ENCODE results near the gene RANBP1.

The RANBP1 gene

DNA sequence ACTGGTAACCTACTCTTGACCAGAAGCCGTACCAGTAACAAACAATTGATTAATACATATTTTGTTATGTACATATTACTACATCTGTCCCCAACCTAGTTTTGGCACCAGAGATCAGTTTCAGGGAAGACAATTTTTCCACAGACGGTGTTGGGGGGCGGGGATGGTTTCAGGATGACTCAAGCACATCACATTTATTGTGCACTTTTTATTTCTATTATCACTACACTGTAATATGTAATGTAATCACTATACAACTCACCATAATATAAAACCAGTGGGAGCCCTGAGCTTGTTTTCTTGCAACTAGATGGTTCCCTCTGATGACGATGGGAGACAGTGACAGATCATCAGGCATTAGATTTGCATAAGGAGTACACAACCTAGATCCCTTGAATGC lies 20.4 kb upstream of the RANBP1 start:
- no peak for DNase-seq (ENCODE audit: extremely low read depth, low read depth)
- TF ChIP-seq, protein P1, sequence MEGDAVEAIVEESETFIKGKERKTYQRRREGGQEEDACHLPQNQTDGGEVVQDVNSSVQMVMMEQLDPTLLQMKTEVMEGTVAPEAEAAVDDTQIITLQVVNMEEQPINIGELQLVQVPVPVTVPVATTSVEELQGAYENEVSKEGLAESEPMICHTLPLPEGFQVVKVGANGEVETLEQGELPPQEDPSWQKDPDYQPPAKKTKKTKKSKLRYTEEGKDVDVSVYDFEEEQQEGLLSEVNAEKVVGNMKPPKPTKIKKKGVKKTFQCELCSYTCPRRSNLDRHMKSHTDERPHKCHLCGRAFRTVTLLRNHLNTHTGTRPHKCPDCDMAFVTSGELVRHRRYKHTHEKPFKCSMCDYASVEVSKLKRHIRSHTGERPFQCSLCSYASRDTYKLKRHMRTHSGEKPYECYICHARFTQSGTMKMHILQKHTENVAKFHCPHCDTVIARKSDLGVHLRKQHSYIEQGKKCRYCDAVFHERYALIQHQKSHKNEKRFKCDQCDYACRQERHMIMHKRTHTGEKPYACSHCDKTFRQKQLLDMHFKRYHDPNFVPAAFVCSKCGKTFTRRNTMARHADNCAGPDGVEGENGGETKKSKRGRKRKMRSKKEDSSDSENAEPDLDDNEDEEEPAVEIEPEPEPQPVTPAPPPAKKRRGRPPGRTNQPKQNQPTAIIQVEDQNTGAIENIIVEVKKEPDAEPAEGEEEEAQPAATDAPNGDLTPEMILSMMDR (IDR thresholded peaks at IDR 0.05; ENCODE audit: low read depth, low read length), result no peak

DNA sequence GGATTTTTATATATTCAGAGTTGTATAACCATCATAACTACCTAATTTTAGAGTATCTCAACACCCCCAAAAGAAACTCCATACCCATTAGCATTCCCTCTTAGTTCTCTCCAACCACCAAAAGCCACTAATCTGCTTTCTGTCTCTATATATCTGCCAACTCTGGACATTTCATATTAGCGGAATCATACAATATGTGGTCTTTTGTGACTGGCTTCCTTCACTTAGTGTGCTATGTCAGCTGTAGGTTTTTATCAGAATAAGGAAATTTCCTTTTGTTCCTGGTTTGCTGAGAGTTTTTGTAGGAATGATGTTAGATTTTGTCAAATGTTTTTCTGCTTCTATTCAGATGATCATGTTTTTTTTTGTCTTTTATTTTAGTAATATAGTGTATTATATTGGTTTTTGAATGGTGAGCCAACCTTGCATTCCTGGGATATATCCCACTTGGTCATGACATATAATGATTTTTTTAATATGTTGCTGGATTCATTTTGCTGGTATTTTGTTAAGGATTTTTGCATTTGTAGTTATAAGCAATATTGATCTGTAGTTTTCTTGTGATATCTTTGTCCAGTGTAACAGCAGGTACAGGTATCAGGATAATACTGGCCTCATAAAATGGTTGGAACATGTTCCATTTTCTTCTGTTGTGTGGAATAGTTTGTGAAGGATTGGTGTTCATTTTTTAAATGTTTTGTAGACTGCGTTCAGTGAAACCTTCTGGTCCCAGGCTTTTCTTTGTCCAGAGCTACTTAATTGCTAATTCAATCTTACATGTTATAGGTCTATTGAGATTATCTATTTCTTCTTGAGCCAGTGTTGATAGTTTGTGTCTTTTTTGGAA lies 19.1 kb upstream of the RANBP1 start:
- DNase-seq (ENCODE audit: extremely low read depth, low read depth), result no peak
- TF ChIP-seq, protein P1 (IDR thresholded peaks at IDR 0.05; ENCODE audit: low read depth, low read length), result no peak

DNA sequence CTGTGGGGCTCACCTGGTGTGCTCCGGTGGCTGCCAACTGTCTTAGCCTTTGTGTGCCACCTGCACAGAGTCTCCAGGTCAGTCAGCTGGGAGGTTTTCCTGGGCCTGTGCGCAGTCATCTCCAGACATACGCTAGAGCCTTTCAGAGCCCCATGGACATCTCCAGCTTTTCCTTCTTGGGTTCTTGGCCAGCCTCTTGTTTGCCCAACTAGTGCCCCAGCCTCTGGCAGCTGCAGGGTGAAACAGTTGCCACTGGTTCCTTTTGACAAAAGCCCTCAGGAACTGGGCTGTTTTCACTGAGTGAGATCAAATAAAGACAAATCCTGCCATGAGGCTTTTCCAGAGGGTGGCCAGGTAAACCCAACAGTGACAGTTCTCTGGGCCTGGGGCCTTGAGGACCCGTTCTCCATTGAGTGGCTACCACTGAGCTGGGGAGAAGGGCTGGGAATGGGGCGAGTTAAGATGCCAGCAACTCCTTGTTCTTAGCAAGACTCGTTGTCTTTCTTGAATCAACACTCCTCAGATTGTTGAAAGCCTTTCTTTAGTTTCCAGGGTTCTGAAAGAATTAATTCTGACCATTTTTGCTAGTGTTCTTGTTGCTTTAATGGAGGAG lies 16.7 kb upstream of the RANBP1 start:
- TF ChIP-seq, protein P1 (IDR thresholded peaks at IDR 0.05; ENCODE audit: low read depth, low read length), result no peak
- DNase-seq (ENCODE audit: extremely low read depth, low read depth), result no peak

DNA sequence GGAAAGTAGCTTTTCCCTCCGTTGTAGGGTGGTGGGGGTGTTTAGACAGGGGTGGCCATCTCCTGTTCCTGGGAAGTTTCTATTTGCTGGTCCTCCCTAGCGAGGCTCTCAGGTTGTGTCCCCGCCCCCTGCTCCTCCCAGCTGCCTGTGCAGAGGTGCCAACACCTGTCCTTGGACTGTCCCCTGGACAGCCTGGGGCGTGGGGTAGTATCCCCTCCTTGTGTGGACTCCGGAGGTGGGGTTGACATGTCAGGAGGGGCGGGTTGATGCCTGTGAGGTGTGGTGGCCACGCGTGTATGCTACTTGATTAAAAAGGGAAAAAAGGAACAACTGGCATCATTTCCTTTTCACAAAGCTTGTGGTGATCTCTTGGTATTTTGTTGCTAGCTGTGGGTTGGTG lies 14.3 kb upstream of the RANBP1 start:
- TF ChIP-seq, protein P1 (IDR thresholded peaks at IDR 0.05; ENCODE audit: low read depth, low read length), result no peak
- DNase-seq (ENCODE audit: extremely low read depth, low read depth), result no peak

DNA sequence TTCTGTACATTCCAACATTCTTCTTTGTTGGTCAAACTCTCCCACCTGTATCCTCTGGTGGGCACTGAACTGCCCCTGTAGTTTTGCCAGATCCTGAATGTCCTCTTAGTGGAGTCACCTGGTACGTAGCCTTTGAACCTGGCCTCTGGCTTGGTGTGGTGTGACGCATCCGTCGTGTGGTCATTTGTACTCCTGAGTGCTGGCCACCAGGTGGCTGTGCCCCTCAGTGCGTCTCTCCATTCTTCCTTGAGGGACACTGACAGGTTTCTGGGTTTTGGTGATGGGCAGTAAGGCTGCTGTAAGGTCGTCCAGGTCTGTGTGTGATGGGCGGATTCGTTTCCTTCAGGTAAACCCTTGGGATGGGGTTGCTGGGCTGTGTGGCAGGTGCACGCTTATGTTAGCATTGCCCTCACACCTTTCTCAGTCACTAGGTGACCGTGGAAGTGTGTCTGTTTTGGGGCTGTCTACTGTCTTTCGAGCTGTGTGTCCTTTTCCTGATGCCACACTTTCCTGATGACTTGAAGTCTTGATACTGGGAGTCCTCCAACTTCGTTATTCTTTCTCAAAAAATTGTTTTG lies 13.6 kb upstream of the RANBP1 start:
- TF ChIP-seq, protein P1 (IDR thresholded peaks at IDR 0.05; ENCODE audit: low read depth, low read length), result no peak
- DNase-seq (ENCODE audit: extremely low read depth, low read depth), result no peak

DNA sequence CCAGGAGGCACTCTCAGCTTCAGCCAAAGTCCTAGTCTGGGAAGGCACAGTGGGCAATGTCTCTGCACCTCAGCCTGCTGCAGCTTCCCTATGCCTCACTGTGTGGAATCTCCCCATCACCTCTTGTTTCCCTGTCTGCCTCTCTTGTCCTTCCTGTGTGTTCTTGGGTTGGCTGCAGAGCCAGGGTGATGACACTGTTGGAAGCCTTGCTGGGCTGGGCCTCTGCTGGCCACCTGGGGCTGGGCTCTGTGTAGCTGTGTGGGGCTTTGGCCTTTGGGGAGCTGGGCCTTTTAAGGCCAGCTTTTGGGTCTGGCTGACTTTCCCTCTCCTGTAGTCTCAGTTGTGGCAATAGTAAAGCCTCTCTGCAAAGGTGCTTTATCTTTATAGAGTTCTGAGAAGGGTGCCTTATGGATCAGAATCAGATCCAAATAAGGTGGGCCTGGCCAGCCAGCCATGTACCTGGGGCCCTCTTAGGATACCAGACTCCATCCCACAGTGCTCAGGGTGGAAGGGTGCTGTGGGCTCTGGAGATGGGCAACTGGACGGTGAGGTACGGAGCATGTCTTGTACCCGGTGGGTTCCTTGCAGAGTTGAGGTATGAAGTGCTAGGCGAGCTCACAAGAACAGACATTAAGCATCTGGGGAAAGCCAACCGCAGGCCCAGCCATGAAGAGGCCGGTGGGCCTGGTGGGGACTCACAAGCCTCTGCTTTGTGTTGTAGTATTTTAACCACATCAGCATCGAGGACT lies 10.3 kb upstream of the RANBP1 start:
- no peak for DNase-seq (ENCODE audit: extremely low read depth, low read depth)
- TF ChIP-seq, protein P1 (IDR thresholded peaks at IDR 0.05; ENCODE audit: low read depth, low read length), result no peak
